Cardiac fibroblast (primary cell): Measurements from ENCODE around the gene ULK4.
"Not testable (repeated sequence)": the region's sequence is repeated elsewhere in the genome, so short reads cannot be mapped to it uniquely, and the experiment has no call there.

Experiments used
- DNase-seq, 2 donors: peaks; one replicate each; pipeline versions ENCODE4 v3.0.0 to v3.0.0-alpha.2; 2010; ENCODE audit warnings: low read depth in 2 of 2
- H3K4me3 ChIP-seq, 2 donors: replicated peaks in 1 of 2; 1 replicate in 1 of 2; 2 replicates in 1 of 2; pipeline ENCODE4 v1.5.1; 2011; ENCODE audit warnings: low read depth in 2 of 2, low read length in 2 of 2, mild to moderate bottlenecking in 2 of 2, moderate library complexity in 1 of 2
- CTCF ChIP-seq: IDR thresholded peaks from one replicate; pipeline ENCODE4 v1.5.1; 2011; ENCODE audit warnings: low read depth, mild to moderate bottlenecking, low read length, inconsistent platforms

Gene ULK4

GRCh38 chr3:41418961-41419691, 542.8 kb downstream of the ULK4 start:
- H3K4me3 ChIP-seq = no peak overlapping the region
- peak; percentile 33 to 72 for DNase-seq

GRCh38 chr3:41417574-41417973, 544.3 kb downstream of the ULK4 start:
- no peak overlapping the region for H3K4me3 ChIP-seq
- DNase-seq = no peak
- TF ChIP-seq CTCF = no peak

More at GRCh38 chr3:41418961-41419691, 542.8 kb downstream of the ULK4 start:
- TF ChIP-seq CTCF = peak; percentile 27

GRCh38 chr3:41411065-41411464, 550.8 kb downstream of the ULK4 start:
- DNase-seq = no peak
- no peak for TF ChIP-seq CTCF
- H3K4me3 ChIP-seq = no peak overlapping the region

- no peak for TF ChIP-seq CTCF
- DNase-seq = peak; percentile 1 to 5
- H3K4me3 ChIP-seq = no peak overlapping the region
Measured at GRCh38 chr3:41405466-41405865, 556.4 kb downstream of the ULK4 start.

- TF ChIP-seq CTCF = no peak
- no peak overlapping the region for H3K4me3 ChIP-seq
Measured at GRCh38 chr3:41404582-41404981, 557.3 kb downstream of the ULK4 start.

GRCh38 chr3:41394896-41395295, 567.0 kb downstream of the ULK4 start:
- H3K4me3 ChIP-seq = no peak overlapping the region
- no peak for TF ChIP-seq CTCF
- DNase-seq = no peak

More at GRCh38 chr3:41404582-41404981, 557.3 kb downstream of the ULK4 start:
- no peak for DNase-seq

- not testable (repeated sequence) for H3K4me3 ChIP-seq, DNase-seq
Measured at GRCh38 chr3:41370765-41371535, 591.0 kb downstream of the ULK4 start.
